ENCODE data around the gene BARHL1. TPM values are rescaled to one million over a fixed set of nuclear protein-coding genes. Genes with fewer than 3 reads are reported as not detected.

BARHL1 gene
- total RNA-seq (not detected), polyA plus RNA-seq (not detected)

GRCh38 chr9:132582276-132582785, at the start of gene BARHL1:
Gene BARHL1 (plus strand): TSS chr9:132582606. CDS start chr9:132582798, 192 bp downstream.
- DNase-seq, result no peak
- no peaks in the 10 kb centered on the region for H3K36me3 ChIP-seq (ENCODE audit: insufficient read depth, low read length)
- peaks cover 81% of the 10 kb centered on the region for H3K27me3 ChIP-seq (ENCODE audit: insufficient read depth, low read length, poor library complexity, severe bottlenecking)
- H3K36me3 Mint-ChIP-seq, result peaks cover 0 to 1% (median 0%) of the 10 kb centered on the region in 3 donors
- H3K27me3 Mint-ChIP-seq, result peaks cover 72 to 74% of the 10 kb centered on the region in 2 donors
- H3K27ac ChIP-seq (ENCODE audit: low read depth, low read length), result no peak within 1 kb of the TSS
- no peaks in the 10 kb centered on the region for H3K9me3 Mint-ChIP-seq
- no peaks in the 10 kb centered on the region for H3K9me3 ChIP-seq (ENCODE audit: low read length)
- no peak within 1 kb of the TSS for H3K4me3 ChIP-seq (ENCODE audit: low read length)
- peak within 1 kb of the TSS in 4 of 8 donors; percentile 34 to 78 (median 55) for H3K27ac Mint-ChIP-seq
- ChIA-PET POLR2A (no interaction called here), CTCF (no interaction called here)
- peaks cover 8% of the 10 kb centered on the region for H3K4me1 ChIP-seq (ENCODE audit: insufficient read depth, low read length)
- H3K4me3 Mint-ChIP-seq, result peak within 1 kb of the TSS; percentile 73 to 87 (median 77)
- H3K4me1 Mint-ChIP-seq, result peaks cover 7 to 12% (median 11%) of the 10 kb centered on the region in 3 donors

DNA sequence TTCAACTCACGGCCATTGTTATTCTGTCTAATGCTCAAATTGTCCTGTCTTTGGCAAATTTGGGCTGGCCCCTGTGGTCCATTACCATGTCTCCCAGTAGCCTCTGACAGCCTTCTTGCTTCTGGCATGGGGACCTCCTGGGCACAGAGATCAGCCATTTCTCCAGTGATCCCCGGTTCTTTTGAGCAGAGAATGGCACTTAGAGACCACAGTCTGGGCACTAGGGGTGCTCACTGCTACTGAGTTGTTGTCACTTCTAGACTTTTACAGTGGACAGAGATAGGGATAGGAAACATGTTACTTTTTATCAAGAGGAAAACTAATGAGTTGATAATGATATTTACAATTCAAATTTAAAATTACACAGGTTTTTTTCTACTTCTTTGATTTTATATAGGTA, 47.6 kb upstream of the BARHL1 start:
- Mint-ChIP-seq H3K4me1 (no peaks in the 10 kb centered on the region), H3K9me3 (peaks cover 0 to 8% (median 3%) of the 10 kb centered on the region in 5 donors), H3K4me3 (no peak overlapping the region), H3K27ac (no peak overlapping the region), H3K27me3 (peaks cover 11 to 25% of the 10 kb centered on the region in 2 donors), H3K36me3 (peaks cover 0 to 9% (median 0%) of the 10 kb centered on the region in 3 donors)
- ChIA-PET CTCF (no interaction called here), POLR2A (interaction anchor here (0.7 kb wide), 1 partner anchor 137 kb away, joined by 3 read pairs; no protein-coding TSS in a partner anchor)
- Histone ChIP-seq H3K4me3 (ENCODE audit: low read length) (no peak overlapping the region), H3K36me3 (ENCODE audit: insufficient read depth, low read length) (no peaks in the 10 kb centered on the region), H3K4me1 (ENCODE audit: insufficient read depth, low read length) (no peaks in the 10 kb centered on the region), H3K9me3 (ENCODE audit: low read length) (no peaks in the 10 kb centered on the region), H3K27me3 (ENCODE audit: insufficient read depth, low read length, poor library complexity, severe bottlenecking) (no peaks in the 10 kb centered on the region), H3K27ac (ENCODE audit: low read depth, low read length) (no peak overlapping the region)
- DNase-seq, result no peak

- Histone ChIP-seq H3K27ac (ENCODE audit: low read depth, low read length) (no peak overlapping the region), H3K4me1 (ENCODE audit: insufficient read depth, low read length) (no peaks in the 10 kb centered on the region), H3K4me3 (ENCODE audit: low read length) (no peak overlapping the region), H3K9me3 (ENCODE audit: low read length) (no peaks in the 10 kb centered on the region), H3K27me3 (ENCODE audit: insufficient read depth, low read length, poor library complexity, severe bottlenecking) (no peaks in the 10 kb centered on the region), H3K36me3 (ENCODE audit: insufficient read depth, low read length) (no peaks in the 10 kb centered on the region)
- no peak for DNase-seq
- ChIA-PET CTCF (no interaction called here), POLR2A (no interaction called here)
- Mint-ChIP-seq H3K4me3 (no peak overlapping the region), H3K27ac (peak overlapping the region in 1 of 8 donors; percentile 60), H3K36me3 (peaks cover 0 to 9% (median 0%) of the 10 kb centered on the region in 3 donors), H3K4me1 (no peaks in the 10 kb centered on the region), H3K9me3 (peaks cover 0 to 8% (median 3%) of the 10 kb centered on the region in 5 donors), H3K27me3 (peaks cover 11 to 18% of the 10 kb centered on the region in 2 donors)
Observed at GRCh38 chr9:132536124-132536523, 46.3 kb upstream of the BARHL1 start.

DNA sequence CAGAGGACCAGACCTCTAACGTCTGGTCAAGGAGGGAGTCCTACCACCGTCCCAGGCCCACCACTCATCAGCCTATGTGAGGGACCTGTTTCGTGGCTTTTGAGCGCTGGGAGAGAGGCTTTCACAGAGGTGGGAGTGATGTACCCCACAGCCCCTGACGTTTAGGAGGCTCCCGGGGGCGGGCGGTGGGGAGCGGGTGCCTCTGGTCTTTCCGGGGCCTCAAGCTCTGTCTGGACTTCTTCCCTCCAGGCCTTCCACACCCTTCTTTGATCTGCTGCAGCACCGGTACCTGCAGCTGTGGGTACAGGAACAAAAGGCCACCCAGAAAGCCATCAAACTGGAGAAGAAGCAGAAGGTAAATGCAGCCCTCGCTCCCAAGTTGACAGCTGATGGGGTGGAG, 45.1 kb upstream of the BARHL1 start:
- Mint-ChIP-seq H3K27me3 (peaks cover 7 to 9% of the 10 kb centered on the region in 2 donors), H3K4me3 (no peak overlapping the region), H3K27ac (no peak overlapping the region), H3K4me1 (no peaks in the 10 kb centered on the region), H3K9me3 (peaks cover 0 to 8% (median 3%) of the 10 kb centered on the region in 5 donors), H3K36me3 (peaks cover 0 to 9% (median 0%) of the 10 kb centered on the region in 3 donors)
- Histone ChIP-seq H3K4me3 (ENCODE audit: low read length) (no peak overlapping the region), H3K36me3 (ENCODE audit: insufficient read depth, low read length) (no peaks in the 10 kb centered on the region), H3K27me3 (ENCODE audit: insufficient read depth, low read length, poor library complexity, severe bottlenecking) (no peaks in the 10 kb centered on the region), H3K9me3 (ENCODE audit: low read length) (no peaks in the 10 kb centered on the region), H3K4me1 (ENCODE audit: insufficient read depth, low read length) (no peaks in the 10 kb centered on the region), H3K27ac (ENCODE audit: low read depth, low read length) (no peak overlapping the region)
- DNase-seq, result no peak
- ChIA-PET POLR2A (no interaction called here), CTCF (no interaction called here)

- Histone ChIP-seq H3K27ac (ENCODE audit: low read depth, low read length) (no peak overlapping the region), H3K4me1 (ENCODE audit: insufficient read depth, low read length) (no peaks in the 10 kb centered on the region), H3K27me3 (ENCODE audit: insufficient read depth, low read length, poor library complexity, severe bottlenecking) (no peaks in the 10 kb centered on the region), H3K4me3 (ENCODE audit: low read length) (no peak overlapping the region), H3K9me3 (ENCODE audit: low read length) (no peaks in the 10 kb centered on the region), H3K36me3 (ENCODE audit: insufficient read depth, low read length) (no peaks in the 10 kb centered on the region)
- H3K36me3 Mint-ChIP-seq, result peaks cover 0 to 9% (median 0%) of the 10 kb centered on the region in 3 donors
- POLR2A ChIA-PET, result no interaction called here
- no peaks in the 10 kb centered on the region for H3K4me1 Mint-ChIP-seq
- no peak overlapping the region for H3K27ac Mint-ChIP-seq
- CTCF ChIA-PET, result no interaction called here
- no peak for DNase-seq
- H3K4me3 Mint-ChIP-seq, result no peak overlapping the region
- H3K9me3 Mint-ChIP-seq, result peaks cover 0 to 8% (median 3%) of the 10 kb centered on the region in 5 donors
- peaks cover 4 to 9% of the 10 kb centered on the region in 2 donors for H3K27me3 Mint-ChIP-seq
Observed at GRCh38 chr9:132538071-132538470, 44.3 kb upstream of the BARHL1 start.

DNA sequence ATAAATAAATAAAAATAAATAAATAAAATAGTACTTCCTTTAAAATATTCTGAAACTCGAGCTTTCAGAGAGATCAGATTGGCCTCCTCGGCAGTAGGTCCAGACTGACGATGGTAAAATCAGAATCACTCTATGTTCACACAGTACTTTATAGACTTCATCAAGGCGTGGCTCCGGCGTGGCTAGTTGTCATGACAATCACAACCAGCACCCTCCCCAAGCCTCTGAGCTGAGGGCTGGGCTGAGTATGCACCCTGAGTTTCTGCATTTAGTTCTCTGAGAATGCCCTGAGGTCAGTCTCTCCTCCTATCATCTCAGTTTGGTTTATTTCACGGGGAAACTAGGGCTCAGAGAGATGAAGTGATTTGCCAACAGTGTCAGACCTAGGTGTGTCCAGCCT, 43.3 kb upstream of the BARHL1 start:
- Mint-ChIP-seq H3K9me3 (peaks cover 0 to 8% (median 3%) of the 10 kb centered on the region in 5 donors), H3K4me1 (no peaks in the 10 kb centered on the region), H3K27me3 (peaks cover 5 to 12% of the 10 kb centered on the region in 2 donors), H3K27ac (no peak overlapping the region), H3K36me3 (peaks cover 0 to 9% (median 0%) of the 10 kb centered on the region in 3 donors), H3K4me3 (no peak overlapping the region)
- Histone ChIP-seq H3K27me3 (ENCODE audit: insufficient read depth, low read length, poor library complexity, severe bottlenecking) (no peaks in the 10 kb centered on the region), H3K36me3 (ENCODE audit: insufficient read depth, low read length) (no peaks in the 10 kb centered on the region), H3K4me1 (ENCODE audit: insufficient read depth, low read length) (no peaks in the 10 kb centered on the region), H3K4me3 (ENCODE audit: low read length) (no peak overlapping the region), H3K27ac (ENCODE audit: low read depth, low read length) (no peak overlapping the region), H3K9me3 (ENCODE audit: low read length) (no peaks in the 10 kb centered on the region)
- ChIA-PET CTCF (no interaction called here), POLR2A (interaction anchor here (0.6 kb wide), 2 partner anchors 70 to 82 kb away, joined by 3 read pairs; no protein-coding TSS in a partner anchor)
- DNase-seq, result no peak

- H3K4me3 Mint-ChIP-seq, result no peak overlapping the region
- no peak overlapping the region for H3K27ac Mint-ChIP-seq
- CTCF ChIA-PET, result no interaction called here
- POLR2A ChIA-PET, result no interaction called here
- peaks cover 0 to 3% (median 0%) of the 10 kb centered on the region in 5 donors for H3K9me3 Mint-ChIP-seq
- H3K4me1 Mint-ChIP-seq, result no peaks in the 10 kb centered on the region
- peaks cover 0 to 4% (median 0%) of the 10 kb centered on the region in 3 donors for H3K36me3 Mint-ChIP-seq
- H3K27me3 Mint-ChIP-seq, result peaks cover 8 to 12% of the 10 kb centered on the region in 2 donors
- DNase-seq, result no peak
- Histone ChIP-seq H3K4me3 (ENCODE audit: low read length) (no peak overlapping the region), H3K36me3 (ENCODE audit: insufficient read depth, low read length) (no peaks in the 10 kb centered on the region), H3K4me1 (ENCODE audit: insufficient read depth, low read length) (no peaks in the 10 kb centered on the region), H3K9me3 (ENCODE audit: low read length) (no peaks in the 10 kb centered on the region), H3K27ac (ENCODE audit: low read depth, low read length) (no peak overlapping the region), H3K27me3 (ENCODE audit: insufficient read depth, low read length, poor library complexity, severe bottlenecking) (peaks cover 4% of the 10 kb centered on the region)
Observed at GRCh38 chr9:132541051-132541450, 41.4 kb upstream of the BARHL1 start.

- H3K9me3 ChIP-seq (ENCODE audit: low read length), result no peaks in the 10 kb centered on the region
- POLR2A ChIA-PET, result no interaction called here
Observed at GRCh38 chr9:132541870-132542830, 40.3 kb upstream of the BARHL1 start.

More at GRCh38 chr9:132541870-132542830, 40.3 kb upstream of the BARHL1 start:
- Histone ChIP-seq H3K27ac (ENCODE audit: low read depth, low read length) (no peak overlapping the region), H3K4me1 (ENCODE audit: insufficient read depth, low read length) (no peaks in the 10 kb centered on the region), H3K4me3 (ENCODE audit: low read length) (no peak overlapping the region), H3K27me3 (ENCODE audit: insufficient read depth, low read length, poor library complexity, severe bottlenecking) (peaks cover 4% of the 10 kb centered on the region), H3K36me3 (ENCODE audit: insufficient read depth, low read length) (no peaks in the 10 kb centered on the region)
- Mint-ChIP-seq H3K4me1 (no peaks in the 10 kb centered on the region), H3K36me3 (no peaks in the 10 kb centered on the region), H3K4me3 (no peak overlapping the region), H3K9me3 (no peaks in the 10 kb centered on the region), H3K27me3 (peaks cover 10 to 15% of the 10 kb centered on the region in 2 donors), H3K27ac (no peak overlapping the region)
- no peak for DNase-seq
- CTCF ChIA-PET, result no interaction called here

All from CD8-positive, alpha-beta memory T cell (primary cell).